ENCODE results near the gene RGS5. TPM values are rescaled to one million over a fixed set of nuclear protein-coding genes. Genes with fewer than 3 reads are reported as not detected.

RGS5 gene
- total RNA-seq, 1 donor from 2014 or later = 6.9 TPM

DNA sequence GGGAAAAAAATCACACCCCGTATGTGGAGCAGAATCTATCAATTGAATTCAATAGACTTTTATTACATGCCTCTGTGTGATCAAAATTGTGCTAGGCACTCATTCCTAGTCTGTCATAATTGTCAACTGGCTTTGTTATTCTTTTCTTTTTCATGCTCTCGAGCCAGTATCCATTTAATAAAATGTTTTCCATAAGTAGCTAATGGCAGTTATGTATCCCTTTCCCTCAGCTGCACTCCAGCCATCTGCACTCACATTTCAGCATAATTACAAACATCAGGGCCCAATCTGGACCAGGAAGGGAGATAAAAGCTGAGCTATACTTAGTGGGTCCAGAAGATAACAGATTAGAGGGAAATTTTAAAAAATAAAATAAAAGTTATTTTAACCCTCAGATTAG, 15.9 kb downstream of the RGS5 start:
- FAIRE-seq (no peak), DNase-seq (ENCODE audit: low spot score in 2 of 2) (no peak)

DNA sequence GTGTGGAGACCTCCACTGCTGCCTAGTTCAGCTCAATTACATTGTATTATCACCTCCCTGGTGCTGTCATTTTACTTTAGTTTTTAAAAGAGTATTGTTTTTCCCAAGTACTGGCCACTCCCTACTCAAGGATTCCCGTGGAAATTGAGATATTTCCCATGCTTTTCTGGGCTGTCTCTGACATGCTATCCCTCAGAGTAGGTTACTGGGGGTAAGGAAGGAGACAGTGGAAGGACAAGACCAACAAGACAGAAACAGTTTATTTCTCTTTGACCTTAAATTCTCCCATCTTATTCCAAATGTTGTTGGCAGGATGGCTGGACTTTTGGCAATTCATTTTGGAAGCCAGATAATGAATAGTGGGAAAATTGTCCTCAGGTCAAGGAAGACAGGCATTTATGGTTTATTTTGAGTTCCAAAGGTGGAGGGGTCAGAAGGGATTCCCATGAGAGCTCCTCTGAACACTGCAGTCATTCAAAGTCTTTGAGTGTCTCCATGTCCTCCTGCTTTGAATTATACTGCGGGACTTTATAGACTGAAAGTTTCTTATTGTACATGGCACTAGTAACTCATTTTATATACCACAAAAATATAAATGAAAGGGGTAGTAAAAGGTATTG, 20.3 kb downstream of the RGS5 start:
- FAIRE-seq (no peak), DNase-seq (ENCODE audit: low spot score in 2 of 2) (no peak)

DNA sequence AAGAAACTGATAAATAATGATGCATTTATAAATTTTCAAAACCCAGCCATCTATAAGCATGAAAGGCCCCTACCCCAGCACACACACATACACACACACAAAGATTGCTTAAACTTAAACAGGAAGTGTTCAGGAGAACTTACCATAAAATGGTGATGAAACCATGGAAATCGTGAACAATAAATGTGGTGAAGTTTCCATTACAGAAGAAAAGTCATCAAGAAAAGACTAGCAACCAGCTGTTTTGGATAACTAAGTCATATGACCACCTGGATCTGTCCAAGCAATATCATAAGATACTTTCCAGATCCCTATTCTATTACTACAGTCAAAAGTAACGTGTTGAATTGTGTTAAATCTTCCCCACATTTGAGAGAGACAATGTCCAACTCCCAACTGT, 24.1 kb downstream of the RGS5 start:
- FAIRE-seq (no peak), DNase-seq (ENCODE audit: low spot score in 2 of 2) (no peak)

DNA sequence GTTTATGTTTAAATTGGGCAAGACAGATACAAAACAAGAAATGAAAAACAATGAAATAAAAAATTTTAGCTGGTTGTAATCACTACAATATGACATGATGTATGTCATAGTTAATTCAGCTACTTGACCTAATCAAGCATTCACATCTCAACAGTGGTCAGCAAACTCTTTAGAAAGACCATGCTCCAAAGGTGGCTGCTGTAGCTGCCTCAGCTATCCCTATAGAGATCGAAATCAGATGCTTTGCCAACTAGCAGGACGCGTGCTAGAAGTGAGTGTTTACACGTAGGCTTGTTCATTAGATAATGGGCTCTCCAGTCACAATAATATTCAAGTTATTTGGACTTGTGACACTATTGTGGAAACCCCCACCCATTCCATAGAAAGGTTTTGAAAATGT, 25.9 kb downstream of the RGS5 start:
- no peak for FAIRE-seq

DNA sequence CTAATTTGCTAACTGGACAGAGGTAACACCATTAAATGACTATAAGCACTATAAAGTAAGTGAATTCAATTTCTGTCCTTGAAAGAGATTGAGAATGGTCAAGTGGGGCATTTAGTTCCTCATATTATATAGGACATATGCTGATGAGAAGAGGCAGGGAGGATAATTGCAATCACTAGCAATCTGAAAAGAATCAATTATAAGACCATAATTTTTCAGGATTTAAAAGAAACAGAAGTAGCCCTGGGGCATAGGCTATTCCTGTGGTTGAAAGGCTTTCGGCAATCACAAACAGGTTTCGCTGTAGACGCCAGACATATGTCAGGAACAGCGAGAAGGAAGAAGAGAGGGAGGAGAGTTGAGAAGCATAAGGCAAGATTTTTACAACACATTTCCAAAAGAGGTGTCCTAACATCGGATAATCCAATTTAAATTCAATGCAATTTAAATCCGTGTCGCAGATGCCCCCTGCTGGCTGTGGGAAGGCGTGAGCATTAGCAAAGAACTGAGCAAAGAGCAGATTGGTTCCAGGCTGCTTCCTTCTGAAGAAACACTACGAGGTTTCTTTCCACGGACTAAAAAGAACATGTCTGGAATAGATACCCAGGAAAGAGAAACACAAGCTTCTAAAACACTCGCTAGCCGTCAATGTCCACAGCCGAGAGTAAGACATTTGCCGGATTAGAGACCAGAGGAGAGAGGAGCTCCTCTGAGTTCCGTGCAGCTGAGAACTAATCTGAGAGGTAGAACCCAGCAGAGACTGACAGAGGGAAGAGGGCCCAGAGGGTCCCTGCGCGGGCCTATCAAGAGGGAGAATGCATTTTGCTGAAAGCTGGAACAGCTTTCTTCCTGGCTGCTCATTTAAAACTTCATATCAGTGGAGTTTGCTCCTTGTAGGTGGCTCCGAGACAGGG, 27.9 kb downstream of the RGS5 start:
- FAIRE-seq = no peak
- DNase-seq (ENCODE audit: low spot score in 2 of 2) = peak; percentile 4 to 29

More for the DNA sequence above, 25.9 kb downstream of the RGS5 start:
- no peak for DNase-seq (ENCODE audit: low spot score in 2 of 2)

DNA sequence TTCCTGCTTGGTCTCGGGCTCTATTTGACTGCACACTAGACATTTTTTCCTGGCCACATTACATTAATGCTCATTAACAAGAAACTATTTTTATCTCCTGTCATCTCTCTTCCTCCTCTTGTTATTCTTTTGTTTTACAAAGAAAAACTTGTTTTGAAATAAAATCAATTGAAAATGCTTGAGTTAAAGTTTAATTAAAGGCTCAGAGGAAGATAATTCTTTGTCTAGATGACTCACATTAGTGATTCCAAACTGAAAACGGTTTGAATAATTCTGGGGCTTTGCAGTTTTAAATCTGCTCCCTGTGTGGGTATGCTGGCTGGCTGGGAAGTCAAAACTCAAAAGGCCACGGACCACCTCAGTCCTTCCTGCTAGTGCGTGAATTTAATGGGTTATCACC, 29.6 kb downstream of the RGS5 start:
- DNase-seq (ENCODE audit: low spot score in 2 of 2) (no peak), FAIRE-seq (no peak)

DNA sequence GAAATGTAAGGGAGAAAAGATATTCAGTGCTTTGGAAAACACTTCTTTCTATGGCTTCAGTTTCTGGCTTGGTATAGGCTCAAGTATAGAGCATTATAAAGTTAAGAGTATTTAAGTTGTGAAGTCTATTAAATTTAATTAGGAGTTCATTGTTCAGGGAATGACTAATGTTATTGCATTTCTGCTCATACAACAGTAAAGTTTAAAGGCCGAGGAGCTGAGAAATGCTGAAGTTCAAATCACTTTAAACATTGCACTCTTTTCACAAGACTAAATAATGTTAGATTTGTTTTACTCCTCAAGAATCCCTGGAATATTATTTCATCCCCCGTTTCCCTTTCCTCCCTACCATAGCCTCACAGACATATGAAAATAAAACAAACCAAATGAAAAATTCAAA, 30.1 kb downstream of the RGS5 start:
- FAIRE-seq (no peak), DNase-seq (ENCODE audit: low spot score in 2 of 2) (no peak)

DNA sequence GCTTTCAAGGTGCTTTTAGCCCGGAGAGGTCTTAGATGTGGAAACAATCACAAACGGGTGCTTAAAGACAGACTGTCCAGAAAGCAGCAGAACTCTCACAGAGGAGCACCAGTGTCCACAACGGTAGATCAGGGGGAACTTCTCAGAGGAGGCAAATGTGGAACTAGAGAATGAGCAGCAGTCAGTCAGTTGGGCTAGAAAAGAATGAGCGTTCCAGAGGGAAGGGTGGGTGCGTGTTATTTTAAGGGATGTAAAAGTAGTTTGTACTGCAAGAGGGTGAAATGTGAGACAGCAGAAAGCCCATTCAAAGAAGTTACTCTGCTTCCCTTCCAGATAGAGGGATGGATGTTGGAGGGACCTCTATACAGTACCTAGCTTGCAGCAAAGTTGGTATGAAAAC, 30.9 kb downstream of the RGS5 start:
- FAIRE-seq = no peak
- DNase-seq (ENCODE audit: low spot score in 2 of 2) = no peak

DNA sequence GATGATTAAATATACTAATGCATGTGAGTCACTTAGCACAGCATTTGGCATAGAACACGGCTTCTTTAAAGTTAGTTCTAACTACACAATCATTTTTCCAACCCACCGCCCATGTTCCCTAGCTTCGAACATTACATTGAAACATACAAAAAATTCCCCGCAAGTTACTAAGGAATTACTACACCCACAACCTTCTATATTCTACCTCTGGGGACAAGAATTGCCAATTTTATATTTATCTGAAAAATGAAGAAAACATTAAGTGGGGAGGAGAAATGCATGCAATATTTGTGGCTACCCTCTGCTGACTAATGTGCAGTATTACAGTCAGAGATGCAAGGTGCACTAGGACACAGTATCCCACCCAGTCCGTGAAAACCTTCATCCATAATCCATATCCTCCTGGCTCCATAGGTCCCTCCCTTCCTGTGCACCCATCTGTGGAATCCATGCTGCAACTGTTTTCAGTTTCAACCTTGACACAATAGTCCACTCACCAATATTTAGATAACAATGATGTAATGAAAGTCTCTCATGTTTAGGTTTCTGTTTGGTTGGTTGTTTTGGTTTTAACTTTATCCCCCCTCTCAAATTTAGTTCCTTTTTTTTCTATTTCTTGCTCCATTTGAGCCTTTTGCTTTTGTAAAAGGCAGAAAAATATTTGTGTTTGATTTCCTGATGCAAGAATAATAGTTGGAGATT, 31.6 kb downstream of the RGS5 start:
- DNase-seq (ENCODE audit: low spot score in 2 of 2) (no peak), FAIRE-seq (no peak)

DNA sequence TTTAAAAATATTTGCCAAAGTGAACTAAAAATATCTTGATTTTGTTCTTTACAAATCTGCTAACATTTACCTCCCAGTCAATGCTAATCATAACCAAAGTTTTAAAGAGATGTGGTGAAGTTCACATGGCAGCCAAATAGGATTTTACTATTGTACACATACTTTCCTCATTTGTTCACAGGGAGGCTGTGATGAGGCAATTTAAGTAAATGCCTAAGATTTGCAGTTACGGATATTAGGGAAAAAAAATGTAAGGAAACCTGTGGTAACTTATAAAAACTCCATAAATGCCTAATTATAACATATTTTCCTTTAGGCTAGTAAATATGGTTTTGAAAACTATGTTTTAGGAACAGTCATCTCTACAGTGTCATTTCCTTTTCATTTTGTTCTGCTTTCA, 32.4 kb downstream of the RGS5 start:
- FAIRE-seq (no peak), DNase-seq (ENCODE audit: low spot score in 2 of 2) (no peak)

DNA sequence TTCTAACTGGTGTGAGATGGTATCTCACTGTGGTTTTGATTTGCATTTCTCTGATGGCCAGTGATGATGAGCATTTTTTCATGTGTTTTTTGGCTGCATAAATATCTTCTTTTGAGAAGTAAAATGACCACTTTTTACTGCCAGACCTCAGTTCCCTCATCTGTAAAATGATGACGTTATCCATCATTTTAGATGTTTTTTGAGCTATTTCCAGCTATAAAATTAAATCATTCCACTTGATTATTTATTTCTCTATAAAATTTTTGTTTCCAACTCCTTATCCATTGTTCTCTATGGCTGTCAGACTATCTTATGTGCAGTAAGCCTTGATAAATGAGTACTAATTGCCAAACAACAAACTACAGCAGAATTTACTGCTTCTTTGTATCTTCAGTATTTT, 33.2 kb downstream of the RGS5 start:
- FAIRE-seq = no peak
- DNase-seq (ENCODE audit: low spot score in 2 of 2) = no peak

DNA sequence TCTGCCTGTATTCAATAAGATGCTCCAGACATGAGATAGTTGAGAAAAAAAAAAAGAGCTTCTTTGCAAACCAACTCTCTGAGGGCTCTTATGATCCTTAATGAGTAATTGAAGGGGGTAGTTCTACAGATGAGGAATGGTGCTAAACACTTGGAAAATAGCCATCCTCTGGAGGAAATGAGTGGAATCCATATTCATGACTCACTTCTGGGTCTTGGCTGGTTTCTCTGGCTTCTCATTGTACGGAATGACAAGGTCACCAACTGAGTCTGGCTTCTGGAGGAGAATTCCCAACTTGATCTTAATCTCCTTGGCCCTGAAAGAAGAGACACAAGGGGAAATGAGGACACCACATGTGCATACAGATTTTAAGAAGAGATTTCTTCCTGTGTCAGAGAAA, 34.7 kb downstream of the RGS5 start:
- DNase-seq (ENCODE audit: low spot score in 2 of 2) = peak in 1 of 2 donors; percentile 7

DNA sequence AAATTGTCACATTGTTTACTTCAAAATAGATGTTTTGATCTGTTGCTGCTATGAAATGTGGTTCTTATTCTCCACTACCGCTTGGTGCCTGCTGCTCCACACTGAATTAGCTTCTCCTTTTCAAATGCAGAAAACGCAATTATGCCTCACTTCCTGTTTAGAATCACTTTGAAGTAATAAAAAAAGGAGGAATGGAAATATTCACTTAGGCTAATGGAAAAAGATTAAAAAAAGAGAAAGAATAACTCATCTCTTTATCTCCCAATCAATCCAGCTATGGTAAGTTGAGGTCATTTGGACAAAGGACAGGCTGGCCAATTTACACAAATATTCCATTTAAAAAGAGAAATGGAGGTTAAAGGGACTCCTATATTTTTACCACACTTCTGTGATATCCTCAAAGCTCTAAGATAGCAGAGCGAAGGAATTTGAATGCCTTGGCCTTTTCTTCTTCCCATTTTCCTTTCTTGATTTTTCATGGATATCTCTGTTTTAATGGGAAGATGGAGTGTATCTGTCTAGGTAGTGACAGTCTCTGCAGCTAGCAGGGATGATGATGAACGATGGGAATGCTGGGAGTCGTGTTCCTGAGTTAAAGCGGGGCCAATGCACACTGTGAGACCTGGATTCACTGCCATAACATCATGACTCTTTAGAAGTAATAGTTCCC, 35.7 kb downstream of the RGS5 start:
- DNase-seq (ENCODE audit: low spot score in 2 of 2) (no peak), FAIRE-seq (no peak)

More for the DNA sequence above, 34.7 kb downstream of the RGS5 start:
- FAIRE-seq = no peak

DNA sequence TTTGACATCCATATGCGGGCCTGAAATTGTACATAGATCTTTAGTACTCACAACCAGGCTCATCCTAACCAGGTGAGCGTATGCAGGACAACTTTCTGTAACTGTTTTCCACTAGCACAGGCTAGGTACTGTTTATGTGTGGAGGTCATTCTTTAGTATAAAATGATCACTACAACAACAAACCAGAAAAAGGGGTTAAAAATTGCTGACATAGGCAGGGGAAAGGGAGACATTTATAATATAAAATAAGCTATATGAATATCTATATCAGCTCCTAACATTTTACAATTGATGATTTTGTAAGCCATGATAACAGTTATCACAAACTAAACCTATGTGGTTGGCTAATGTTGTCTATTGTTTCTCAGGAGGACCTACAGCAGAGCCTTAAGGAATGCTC, 37.6 kb downstream of the RGS5 start:
- DNase-seq (ENCODE audit: low spot score in 2 of 2) = no peak
- no peak for FAIRE-seq

DNA sequence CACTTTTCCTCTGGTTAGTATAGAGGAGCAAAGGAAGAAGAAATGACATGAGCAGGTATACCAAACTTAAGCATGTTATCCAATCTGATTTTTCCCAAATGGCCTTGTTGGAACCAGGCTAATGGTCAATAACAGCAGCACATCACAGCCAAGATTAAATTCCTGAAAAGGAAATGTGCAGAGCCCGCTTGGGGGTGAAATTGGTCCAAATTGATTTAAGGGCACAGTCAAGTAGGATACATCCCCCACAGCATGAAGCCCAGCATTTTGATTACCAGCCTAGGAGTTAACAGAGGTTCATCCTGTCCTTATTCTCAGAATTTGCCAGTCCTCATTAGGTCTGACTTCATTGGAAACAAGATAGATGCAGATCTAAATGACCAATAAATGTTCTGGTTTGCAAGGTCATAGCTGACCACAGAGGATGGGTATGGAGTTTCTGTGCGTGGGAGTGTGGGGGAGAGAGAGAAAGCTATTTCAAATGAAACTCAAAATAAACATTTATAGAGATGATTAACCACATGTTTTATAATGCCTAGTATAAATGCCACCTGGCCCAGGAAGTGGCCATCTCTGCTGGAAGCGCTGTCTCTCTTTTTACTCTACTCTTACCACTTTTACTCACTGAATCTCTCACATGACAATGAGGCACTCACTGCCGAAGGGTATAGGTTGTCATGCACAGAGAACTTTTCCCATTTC, 38.7 kb downstream of the RGS5 start:
- FAIRE-seq (no peak), DNase-seq (ENCODE audit: low spot score in 2 of 2) (no peak)

DNA sequence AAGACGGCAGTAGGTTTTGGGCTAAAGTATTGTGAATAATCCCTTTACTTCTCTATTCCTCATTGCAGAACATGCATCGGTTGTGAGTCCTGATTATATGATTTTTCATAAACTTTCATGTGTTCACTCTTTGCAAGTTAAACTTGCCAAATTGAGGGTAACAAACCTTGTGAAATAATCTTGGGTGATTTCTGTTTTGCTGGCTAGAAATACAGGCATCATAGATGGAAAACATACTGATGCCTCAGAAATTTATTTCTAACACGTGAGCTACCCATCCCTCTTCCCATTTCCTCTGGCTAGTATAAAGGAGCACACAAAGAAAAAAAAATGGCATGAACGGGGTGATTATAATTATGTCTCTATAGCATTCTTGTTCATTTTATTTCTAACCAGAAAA, 39.6 kb downstream of the RGS5 start:
- no peak for FAIRE-seq
- no peak for DNase-seq (ENCODE audit: low spot score in 2 of 2)

DNA sequence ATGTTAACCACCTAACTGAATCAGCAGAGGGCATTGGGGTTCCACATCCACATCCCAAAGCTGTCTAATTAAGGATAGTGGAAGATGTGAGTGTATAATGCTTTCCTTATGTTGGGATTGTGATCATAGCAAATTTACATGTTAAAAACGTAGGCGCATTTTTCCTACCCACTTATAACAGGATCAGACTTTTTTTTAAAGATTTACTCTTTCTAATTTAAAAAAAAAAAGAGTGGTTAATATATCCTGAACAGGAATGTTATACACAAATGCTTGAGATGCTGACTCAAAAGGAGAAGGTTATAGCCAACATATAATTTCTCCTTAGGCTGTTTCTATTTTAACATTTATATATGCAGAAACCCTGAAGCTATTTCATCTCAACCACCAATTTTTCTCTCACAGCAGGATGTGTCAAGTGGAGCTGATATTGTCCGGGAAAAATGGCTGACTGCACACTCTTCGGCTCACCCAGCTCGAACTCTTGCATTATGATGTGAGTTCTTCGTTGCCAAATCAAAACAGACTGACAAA, 40.3 kb downstream of the RGS5 start:
- no peak for FAIRE-seq
- no peak for DNase-seq (ENCODE audit: low spot score in 2 of 2)

DNA sequence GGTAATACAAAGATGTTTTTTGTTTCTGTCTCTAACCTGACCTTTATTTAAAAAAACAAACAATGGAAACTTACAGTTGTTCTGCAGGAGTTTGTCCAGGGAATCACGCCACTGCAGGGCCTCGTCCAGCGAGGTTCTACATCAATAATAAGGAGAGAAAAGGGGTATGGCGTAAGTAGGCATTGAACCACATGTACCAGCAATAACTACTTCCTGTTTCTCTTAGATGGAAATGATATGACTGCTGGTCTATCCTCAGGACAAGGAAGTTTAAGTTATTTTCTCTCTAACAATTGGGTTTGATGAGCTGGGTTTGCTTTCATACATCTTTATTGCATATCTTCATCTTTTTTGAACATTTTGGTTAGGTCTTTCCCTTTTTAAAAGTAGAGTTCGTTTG, 40.9 kb downstream of the RGS5 start:
- DNase-seq (ENCODE audit: low spot score in 2 of 2) (no peak), FAIRE-seq (no peak)

DNA sequence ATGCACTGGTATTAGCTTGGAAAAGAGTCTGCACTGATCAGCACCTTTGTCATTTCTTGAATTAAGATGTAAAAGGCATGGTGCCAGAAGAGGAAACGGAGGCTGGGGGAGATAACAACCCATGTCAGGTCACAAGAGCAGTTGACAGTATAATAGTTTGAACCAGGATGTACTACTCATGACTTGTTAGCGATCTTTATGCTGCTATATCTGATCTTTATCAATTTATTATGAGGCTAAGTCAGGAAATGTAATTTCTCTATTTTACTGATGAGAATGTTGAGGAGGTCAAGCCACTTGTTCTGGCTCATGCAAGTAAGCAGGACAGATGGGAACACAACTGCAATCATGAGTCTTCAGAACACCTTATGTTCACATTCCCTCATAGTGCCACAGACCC, 41.4 kb downstream of the RGS5 start:
- DNase-seq (ENCODE audit: low spot score in 2 of 2) (no peak), FAIRE-seq (no peak)

DNA sequence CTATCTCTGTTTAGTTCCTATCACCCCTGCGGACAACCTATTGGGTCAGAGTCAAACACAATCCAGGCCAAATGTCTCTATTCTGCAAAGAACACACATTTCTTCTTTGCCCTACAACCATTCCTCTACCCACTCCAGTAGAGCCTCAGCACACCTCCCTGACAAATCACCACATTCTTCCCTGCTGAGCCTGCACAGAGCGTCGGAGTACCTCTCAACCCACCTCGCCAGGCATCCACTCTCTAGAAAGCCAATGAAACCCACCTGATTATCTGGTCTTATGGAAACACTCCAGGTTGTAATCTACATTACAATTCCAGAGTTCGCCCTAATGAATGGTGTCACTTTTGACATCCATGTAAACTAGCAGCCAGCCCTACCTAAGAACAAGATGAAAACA, 47.1 kb downstream of the RGS5 start:
- no peak for DNase-seq (ENCODE audit: low spot score in 2 of 2)
- no peak for FAIRE-seq

Measured in frontal cortex (tissue), 4 donors.